Stimulated activated CD4-positive, alpha-beta T cell treated with anti-CD3 and anti-CD28 coated beads, Interleukin-15, amount 100 ng/mL, for 24 hours (primary cell): ENCODE measurements around the gene RCL1.
A peak's percentile ranks its signal among the peaks of the same experiment; 100 is the strongest.

Experiments used
- DNase-seq: peaks from one replicate; pipeline ENCODE4 v3.0.0-alpha.2; 2020

Gene RCL1

GRCh38 chr9:4849369-4849768, 56.6 kb downstream of the RCL1 start:
- DNase-seq: no peak

GRCh38 chr9:4850603-4851310, 58.0 kb downstream of the RCL1 start:
- DNase-seq: no peak

DNA sequence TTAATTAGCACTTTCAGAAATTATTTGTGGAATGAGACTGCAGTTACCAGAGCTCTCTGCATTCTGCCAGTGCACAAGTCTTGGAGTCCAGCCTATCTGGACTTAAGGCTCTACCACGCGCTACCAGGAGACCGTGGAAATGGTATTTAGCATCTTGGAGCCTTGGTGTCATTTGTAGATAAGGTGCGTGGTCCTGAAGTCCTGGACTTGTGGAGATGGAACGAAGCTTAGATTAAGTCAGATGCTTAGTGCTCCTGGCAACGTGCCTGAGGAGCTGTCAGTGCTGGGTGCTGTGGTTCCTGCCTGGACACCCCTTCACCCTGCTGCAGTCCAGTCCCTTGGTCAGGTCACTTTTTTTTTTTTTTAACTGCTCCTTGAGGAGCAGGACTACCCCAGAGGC, 59.7 kb downstream of the RCL1 start:
- DNase-seq: no peak

DNA sequence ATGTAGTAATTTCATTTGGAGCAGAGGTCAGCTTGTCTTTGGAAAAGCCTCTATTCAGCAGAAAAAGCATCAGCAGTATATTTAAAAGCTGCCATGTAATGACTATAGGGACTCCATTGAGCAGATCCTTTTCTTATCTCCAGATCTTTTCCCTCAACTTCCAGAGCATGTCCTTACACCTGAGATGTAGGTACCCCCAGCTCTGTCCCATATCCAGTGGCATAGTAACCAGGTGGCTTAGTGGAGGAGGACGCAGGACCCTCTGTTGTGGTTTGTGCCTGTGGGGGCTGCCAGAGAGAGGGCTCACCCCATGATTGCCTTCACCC, 61.5 kb downstream of the RCL1 start:
- no peak for DNase-seq

DNA sequence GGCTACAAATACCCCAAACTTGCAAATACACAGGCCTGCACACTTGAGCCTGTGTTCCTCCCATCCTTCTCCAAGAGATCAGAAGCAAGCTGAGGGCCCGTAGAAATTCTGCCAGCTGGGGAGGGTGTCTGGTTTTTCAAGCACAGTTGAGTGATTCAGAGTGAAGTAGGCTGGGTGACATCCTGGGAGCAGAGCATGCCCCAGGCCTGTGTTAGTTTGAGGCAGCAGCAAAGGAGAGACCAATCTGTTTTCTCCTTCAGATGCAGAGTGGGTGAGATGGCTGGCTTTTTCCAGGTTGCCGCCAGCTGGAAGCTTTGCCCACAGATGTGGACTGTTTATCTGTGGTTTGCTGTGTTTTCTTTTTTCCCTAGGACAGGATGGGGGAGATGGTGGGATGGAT, 63.1 kb downstream of the RCL1 start:
- no peak for DNase-seq

DNA sequence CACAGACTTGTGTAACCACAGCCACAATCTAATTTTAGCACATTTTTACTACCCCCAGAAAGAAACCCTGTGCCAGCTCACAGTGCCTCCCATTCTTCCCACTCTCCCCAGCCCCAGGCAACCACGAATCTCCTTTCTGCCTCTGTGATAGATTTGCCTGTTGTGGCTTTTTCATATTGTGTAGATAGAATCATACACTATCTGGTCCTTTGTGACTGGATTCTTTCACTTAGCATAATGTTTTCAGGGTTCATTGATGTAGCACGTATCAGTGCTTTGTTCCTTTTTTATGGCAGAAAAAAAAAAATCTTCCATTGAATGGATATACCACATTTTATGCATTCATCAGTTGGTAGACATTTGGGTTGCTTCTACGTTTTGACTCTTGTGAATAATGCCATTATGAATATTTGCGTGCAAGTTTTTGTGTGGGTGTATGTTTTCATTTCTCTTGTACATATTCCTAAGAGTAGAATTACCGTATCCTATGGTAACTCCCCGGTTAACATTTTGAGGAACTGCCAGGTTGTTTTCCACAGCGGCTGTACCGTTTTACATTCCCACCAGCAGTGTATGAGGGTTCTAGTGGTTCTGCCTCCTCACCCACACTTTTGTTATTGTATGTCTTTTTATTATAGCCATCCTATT, 64.5 kb downstream of the RCL1 start:
- DNase-seq: peak; percentile 11

GRCh38 chr9:4859035-4859434, 66.3 kb downstream of the RCL1 start:
- DNase-seq: no peak

- no peak for DNase-seq
Measured at GRCh38 chr9:4860383-4860782, 67.6 kb downstream of the RCL1 start.

- no peak for DNase-seq
Measured at GRCh38 chr9:4861145-4861544, 68.4 kb downstream of the RCL1 start.

- DNase-seq: no peak
Measured at GRCh38 chr9:4861736-4862451, 69.2 kb downstream of the RCL1 start.

DNA sequence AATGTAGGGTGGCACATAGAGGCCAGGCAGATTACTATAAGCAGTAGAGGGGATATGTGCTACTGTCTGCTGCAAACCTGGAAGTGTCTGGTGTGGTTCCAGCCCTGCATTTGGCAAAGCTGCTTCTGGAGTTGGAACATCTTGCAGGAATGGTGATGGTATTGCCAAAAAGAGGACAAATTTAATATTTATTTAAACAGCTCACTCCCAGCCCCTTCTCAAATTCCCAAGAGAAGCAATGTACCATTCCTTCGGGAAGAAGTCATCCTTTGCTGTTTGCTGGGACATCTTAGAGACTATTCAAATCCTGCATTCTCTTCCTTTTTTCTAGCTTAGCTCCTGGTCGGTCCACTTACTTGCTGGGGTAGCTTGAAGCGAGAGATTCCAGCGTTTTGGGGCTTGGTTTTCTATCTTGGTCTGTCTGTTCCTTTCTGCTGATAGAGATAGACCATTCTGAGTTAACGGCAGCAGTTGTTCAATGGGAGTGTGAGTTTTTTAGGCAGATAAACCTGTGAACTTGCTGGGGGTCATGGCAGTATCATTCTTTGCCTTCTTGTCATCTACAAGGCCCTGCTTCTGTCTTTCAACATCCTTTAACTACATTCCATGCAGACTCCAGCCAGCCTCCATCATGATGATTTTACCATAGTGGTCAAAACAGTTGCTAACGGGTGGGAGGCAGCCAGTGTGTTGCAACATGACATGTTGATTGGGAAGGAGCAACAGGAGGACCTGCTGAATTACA, 69.9 kb downstream of the RCL1 start:
- no peak for DNase-seq

GRCh38 chr9:4864234-4864661, 71.5 kb downstream of the RCL1 start:
- DNase-seq: no peak

- DNase-seq: no peak
Measured at GRCh38 chr9:4864698-4865097, 72.0 kb downstream of the RCL1 start.

DNA sequence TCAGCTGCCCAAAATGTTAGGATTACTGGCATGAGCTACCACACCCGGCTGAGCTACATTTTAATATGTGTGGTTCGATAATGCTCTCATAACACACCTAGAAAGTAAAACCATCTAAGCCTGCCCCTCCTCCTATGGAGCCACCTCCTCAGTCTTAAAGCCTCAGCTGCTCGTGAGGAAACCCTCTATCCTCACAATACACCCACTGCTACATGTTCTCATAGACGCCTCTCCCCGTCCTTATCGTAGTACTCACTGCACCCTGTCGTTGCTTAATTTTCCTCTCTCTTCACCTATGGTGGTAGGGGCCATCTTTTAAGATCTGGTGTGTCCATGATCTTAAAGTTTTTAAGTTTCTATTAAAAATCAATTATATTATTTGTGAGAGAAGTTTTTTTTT, 72.9 kb downstream of the RCL1 start:
- peak; percentile 12 for DNase-seq

DNA sequence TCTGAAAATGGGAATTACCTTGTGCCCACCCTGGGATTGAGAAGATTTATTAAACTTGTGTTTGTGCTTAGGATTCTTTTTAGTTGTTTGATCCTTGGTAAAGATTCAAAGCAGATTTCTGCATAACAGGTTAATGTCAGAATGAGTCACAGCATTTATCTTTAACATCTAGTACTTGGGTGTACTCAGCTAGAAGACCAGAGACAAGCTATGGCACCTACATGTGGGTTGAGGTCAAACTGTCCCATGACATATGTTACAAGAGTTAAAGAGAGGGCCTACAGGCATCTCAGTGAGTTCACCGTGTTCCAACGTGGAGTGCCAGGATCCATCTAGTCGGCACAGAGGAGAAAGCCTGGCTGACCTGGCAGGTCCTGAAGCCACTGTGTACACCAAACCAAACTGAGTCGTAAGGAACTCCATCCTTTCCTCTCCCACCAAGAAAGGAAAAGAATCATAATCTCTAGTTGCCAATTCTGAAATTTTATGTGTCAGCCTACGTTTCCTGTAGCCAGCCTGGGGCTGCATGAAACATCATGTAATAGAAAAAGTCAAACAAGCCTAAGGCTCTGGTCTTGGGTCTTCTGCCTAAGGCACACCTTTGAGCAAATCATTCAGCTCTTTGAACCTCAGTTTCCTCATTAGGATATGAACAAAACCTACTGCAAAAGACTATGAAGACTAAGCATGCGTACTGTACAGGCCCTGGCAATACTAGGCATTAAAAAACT, 73.7 kb downstream of the RCL1 start:
- peak; percentile 17 for DNase-seq

DNA sequence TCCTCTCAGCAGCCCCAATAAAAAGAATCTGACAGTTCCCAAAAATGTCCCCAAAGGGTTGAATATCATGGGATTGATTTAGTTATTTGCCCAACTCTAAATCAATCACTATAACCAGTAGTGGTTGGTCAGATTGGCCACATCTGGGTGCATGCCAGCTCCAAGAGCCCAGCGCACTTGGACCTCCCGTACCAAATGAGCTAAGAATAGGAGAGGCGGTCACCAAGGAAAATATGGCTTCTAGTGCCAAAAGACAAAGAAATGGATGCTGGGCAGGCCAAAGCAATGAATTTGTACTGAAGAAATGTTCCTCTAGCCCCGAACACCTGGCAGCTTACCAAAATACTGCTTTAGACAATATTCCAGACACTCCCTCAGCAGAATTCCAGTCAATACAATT, 80.3 kb downstream of the RCL1 start:
- DNase-seq: no peak

GRCh38 chr9:4875559-4875958, 82.8 kb downstream of the RCL1 start:
- DNase-seq: no peak

DNA sequence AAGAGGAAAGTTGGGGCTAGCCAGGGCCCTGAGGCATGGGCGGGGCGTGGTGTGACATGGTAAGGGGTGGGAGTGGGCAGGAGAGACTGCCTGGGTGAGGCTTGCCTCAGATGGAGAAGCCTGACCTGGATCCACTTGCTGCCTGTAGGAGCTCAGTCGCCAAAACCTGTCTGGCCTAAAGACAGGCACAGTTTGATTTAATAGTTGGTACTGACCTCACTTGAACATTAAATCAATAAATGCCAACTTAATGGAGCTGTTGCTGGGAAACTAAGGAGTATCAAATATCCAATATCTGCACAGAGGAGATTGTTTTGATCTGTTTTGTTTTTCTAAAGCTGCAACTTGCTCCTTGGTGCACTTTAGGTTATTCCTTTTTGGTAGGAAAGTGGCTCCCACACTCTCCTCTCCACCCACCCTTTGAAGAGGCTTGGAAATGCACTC, 86.4 kb downstream of the RCL1 start:
- no peak for DNase-seq

- no peak for DNase-seq
Measured at GRCh38 chr9:4883326-4883873, 90.7 kb downstream of the RCL1 start.

GRCh38 chr9:4886698-4887097, 94.0 kb downstream of the RCL1 start:
- DNase-seq: no peak

DNA sequence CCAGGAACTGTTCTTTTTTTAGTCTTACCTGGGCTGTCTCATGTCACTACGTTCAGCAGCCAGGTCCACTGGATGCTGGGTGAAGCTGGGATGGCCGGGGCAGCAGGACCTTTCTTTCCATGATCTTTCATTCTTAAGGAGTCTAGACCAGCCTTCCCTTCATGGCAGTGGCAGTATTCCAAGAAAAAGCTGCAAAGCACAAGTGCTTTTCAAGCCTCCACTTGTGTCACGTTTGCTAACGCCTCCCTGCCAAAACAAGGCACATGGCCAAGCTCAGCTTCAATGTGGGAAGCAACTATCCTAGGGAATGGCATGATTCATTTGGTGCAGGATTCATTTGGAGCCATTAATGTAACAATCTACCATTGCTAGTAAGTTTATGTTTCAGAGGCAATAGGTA, 94.8 kb downstream of the RCL1 start:
- DNase-seq: no peak

GRCh38 chr9:4890242-4890641, 97.5 kb downstream of the RCL1 start:
- no peak for DNase-seq

- no peak for DNase-seq
Measured at GRCh38 chr9:4890929-4891328, 98.2 kb downstream of the RCL1 start.
